Activated T-helper 17 cell treated with anti-CD3 and anti-CD28 coated beads, Interleukin-2, amount 50 U/mL, for 72 hours (primary cell): Measurements from ENCODE around the gene ITPKB. TPM values are rescaled to one million over a fixed set of nuclear protein-coding genes. Genes with fewer than 3 reads are reported as not detected.
"Not testable (repeated sequence)": the region's sequence is repeated elsewhere in the genome, so short reads cannot be mapped to it uniquely, and the experiment has no call there.

Experiments used
- ATAC-seq: fragments of 150-1000 bp; cut with Tn5 transposase; replicated peaks from 2 replicates; pipeline ENCODE4 v1.10.0; 2021; ENCODE audit warnings: mild to moderate bottlenecking, moderate library complexity
- H3K27ac Mint-ChIP-seq: one replicate; pipeline ENCODE4 v1.8.0; 2022; ENCODE audit warnings: mixed read lengths
- H3K27me3 Mint-ChIP-seq: one replicate; pipeline ENCODE4 v1.8.0; 2022; ENCODE audit warnings: mixed read lengths
- H3K36me3 Mint-ChIP-seq: one replicate; pipeline ENCODE4 v1.8.0; 2022; ENCODE audit warnings: low read depth, mild to moderate bottlenecking, mixed read lengths
- H3K4me1 Mint-ChIP-seq: one replicate; pipeline ENCODE4 v1.8.0; 2022; ENCODE audit warnings: mixed read lengths
- H3K4me3 Mint-ChIP-seq: one replicate; pipeline ENCODE4 v1.8.0; 2022; ENCODE audit warnings: mild to moderate bottlenecking, mixed read lengths
- H3K9me3 Mint-ChIP-seq: one replicate; pipeline ENCODE4 v1.8.0; 2022; ENCODE audit warnings: mixed read lengths
- total RNA-seq, 2 donors: library from RNA; stranded (reverse); gene quantifications; one replicate each; pipeline ENCODE4 v1.2.3, GENCODE V29; 2022

Gene ITPKB
- total RNA-seq, 2 donors from 2014 or later: 30.1 to 39.2 TPM

DNA sequence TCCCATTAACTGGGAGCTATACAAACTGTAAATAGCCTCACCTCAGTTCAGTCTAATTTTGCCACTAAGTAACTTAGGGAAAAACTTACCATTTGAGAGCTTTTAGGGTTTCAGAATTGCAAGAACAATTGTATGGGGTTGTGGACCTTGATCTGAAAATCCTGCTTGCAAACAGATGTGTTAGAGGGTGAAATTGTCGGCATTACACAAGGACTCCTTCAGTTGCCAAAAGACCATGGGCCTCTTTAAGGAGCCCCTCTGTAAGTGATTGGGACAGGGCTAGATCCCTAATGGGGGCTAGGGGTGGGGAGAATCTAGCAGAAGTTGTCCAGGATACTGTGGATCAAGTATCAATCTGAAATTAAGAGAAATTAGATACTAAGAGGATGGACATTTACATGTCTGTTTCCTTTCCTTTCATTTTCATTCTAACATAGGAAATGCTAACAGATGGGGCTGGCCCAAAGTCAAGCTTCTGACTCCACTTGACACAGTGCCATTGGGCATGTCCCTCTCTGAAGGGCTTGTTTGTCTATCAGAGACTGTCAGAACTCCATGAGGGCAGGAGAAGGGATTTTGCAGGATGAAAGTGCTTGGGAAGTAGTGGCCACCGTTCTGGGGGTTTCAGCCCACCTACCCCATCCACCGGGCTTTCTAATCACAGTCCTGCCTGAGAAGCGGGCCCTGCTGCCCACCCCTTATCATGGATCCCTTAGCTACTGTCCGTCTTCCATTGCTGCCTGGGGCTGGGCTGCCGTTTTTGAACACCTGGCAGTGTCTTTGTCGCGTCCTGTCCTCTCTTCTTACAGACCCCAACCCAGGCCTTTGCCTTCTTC is 135.8 kb downstream of the ITPKB start:
- H3K27ac Mint-ChIP-seq: no peak overlapping the region
- H3K4me3 Mint-ChIP-seq: no peak overlapping the region
- H3K27me3 Mint-ChIP-seq: peaks cover 3% of the 10 kb centered on the region
- ATAC-seq: no peak
- H3K36me3 Mint-ChIP-seq: no peaks in the 10 kb centered on the region
- no peaks in the 10 kb centered on the region for H3K9me3 Mint-ChIP-seq
- H3K4me1 Mint-ChIP-seq: no peaks in the 10 kb centered on the region

DNA sequence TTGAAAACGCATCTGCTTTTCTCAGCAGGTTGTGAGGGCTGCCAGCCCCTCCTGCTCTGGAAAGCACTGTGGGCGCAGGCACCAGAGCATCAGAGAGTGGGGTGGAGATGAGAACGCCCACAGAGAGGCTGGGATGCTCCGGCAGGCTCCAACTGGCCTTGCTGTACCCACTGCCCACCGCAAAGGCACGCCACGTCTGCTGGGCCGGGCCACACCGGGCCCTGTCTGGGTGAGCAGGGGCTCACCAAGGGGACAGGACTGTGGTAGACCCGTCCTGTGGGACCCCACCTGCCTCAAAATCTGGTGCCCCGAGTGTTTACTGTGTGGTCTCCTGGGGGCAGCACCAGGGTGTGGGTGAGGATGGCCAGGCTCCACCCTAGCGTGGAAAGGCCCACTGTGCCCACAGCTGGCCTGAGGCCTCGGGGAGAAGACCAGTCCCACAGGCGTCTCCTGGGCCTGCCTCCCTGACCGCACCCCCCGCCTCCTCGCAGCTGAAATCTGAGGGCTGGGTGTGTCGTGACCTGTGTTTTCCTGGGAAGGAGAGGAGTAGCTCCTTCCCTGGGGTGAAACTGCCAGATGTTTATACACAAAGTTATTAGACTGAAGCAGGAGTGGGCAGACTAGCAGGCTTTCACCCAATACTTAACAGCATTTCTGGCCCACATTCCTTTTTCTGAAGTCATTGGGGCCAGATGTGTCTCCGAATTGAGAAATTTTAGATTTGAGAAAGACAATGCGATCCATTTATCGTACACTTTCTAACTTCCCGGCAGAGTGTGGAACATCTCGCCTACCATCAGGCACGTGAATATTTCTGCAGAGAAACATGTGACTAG is 136.7 kb downstream of the ITPKB start:
- Mint-ChIP-seq H3K27ac (no peak overlapping the region), H3K9me3 (no peaks in the 10 kb centered on the region), H3K4me3 (no peak overlapping the region), H3K27me3 (peaks cover 5% of the 10 kb centered on the region), H3K36me3 (no peaks in the 10 kb centered on the region), H3K4me1 (no peaks in the 10 kb centered on the region)
- ATAC-seq: no peak

DNA sequence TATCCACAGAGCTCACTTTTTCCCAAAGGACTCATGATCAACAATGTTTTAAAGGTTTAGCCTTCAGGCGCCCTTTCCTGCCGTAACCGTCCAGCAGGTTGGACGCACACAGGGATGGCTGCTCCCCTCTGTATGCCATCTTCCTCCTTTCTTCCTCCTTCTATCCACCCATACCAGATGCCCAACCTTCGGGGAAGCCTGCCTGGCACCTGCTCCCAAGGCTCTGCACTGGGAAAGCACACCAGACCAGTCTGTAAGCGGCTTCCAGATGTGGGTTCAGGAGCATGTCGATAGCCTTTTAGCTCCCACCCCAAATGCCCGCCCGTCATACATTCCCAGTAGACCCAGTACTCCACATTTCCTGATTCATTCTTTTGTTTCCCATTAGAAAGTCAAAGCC is 137.6 kb downstream of the ITPKB start:
- H3K27me3 Mint-ChIP-seq: peaks cover 7% of the 10 kb centered on the region
- H3K4me1 Mint-ChIP-seq: no peaks in the 10 kb centered on the region
- no peak overlapping the region for H3K4me3 Mint-ChIP-seq
- no peak for ATAC-seq
- H3K27ac Mint-ChIP-seq: no peak overlapping the region
- no peaks in the 10 kb centered on the region for H3K36me3 Mint-ChIP-seq
- H3K9me3 Mint-ChIP-seq: no peaks in the 10 kb centered on the region

DNA sequence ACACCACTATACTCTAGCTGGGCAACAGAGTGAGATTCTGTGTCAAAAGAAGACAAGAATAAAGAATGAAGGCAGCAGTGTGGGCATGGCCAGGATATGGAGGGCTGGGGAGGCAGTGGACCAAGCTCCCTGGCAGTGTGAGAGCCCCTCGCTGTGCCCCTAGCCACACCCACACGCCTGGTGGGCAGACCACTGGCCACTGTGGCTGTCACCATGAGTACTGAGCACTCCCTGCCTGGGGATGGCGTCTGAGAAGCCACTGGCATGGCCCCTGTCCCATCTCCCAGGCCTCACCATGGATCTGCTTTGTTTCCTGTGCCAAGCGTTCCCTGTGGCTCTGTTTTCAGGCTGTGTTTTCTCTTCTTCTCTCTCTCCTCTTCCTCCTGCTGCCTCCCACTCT is 138.8 kb downstream of the ITPKB start:
- Mint-ChIP-seq H3K36me3 (no peaks in the 10 kb centered on the region), H3K4me3 (no peak overlapping the region), H3K9me3 (no peaks in the 10 kb centered on the region), H3K4me1 (no peaks in the 10 kb centered on the region), H3K27me3 (peaks cover 10% of the 10 kb centered on the region), H3K27ac (no peak overlapping the region)
- no peak for ATAC-seq

DNA sequence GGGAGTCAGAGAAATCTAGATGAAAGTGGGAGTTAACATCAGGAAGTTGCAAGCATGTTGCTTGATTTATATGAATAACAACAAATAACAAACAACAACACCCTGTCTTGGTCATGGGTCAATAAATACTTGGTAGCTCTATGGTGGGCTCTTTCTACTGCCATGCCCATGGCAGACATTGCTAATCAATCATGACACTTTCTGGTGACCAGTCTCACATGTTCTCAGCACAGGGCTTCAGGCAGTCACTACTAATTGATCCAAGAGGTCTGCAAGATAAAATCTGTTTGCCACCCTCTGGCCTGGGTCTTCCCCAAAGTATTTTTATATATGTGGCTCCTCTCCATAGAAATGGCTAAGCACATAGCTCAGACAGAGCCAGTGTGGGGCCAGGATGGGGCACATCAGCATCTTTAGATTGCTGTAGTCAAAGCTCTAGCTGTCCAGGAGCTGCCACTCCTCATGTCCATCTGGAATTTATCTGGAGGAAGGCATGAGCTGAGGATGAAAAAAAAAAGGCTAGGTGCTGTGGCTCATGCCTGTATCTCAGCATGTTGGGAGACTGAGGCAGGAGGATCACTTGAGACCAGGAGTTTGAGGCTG is 139.3 kb downstream of the ITPKB start:
- H3K4me3 Mint-ChIP-seq: no peak overlapping the region
- peaks cover 10% of the 10 kb centered on the region for H3K27me3 Mint-ChIP-seq
- no peaks in the 10 kb centered on the region for H3K9me3 Mint-ChIP-seq
- H3K4me1 Mint-ChIP-seq: no peaks in the 10 kb centered on the region
- no peak for ATAC-seq
- H3K27ac Mint-ChIP-seq: no peak overlapping the region
- H3K36me3 Mint-ChIP-seq: no peaks in the 10 kb centered on the region

DNA sequence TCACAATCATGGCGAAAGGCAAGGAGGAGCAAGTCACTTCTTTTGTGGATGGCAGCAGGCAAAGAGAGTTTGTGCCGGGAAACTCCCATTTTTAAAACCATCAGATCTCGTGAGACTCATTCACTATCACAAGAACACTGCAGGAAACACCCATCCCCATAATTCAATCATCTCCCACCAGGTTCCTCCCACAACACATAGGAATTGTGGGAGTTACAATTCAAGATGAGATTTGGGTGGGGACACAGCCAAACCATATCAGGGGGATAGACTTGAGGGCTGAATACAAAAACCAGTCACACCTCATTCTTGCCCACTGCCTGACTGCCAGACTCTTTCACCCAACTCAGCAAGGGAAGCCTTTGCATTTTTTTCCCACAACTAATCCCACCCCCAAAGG is 140.1 kb downstream of the ITPKB start:
- not testable (repeated sequence) for H3K27ac Mint-ChIP-seq, H3K36me3 Mint-ChIP-seq, ATAC-seq, H3K9me3 Mint-ChIP-seq, H3K4me3 Mint-ChIP-seq, H3K4me1 Mint-ChIP-seq
- H3K27me3 Mint-ChIP-seq: peaks cover 15% of the 10 kb centered on the region

DNA sequence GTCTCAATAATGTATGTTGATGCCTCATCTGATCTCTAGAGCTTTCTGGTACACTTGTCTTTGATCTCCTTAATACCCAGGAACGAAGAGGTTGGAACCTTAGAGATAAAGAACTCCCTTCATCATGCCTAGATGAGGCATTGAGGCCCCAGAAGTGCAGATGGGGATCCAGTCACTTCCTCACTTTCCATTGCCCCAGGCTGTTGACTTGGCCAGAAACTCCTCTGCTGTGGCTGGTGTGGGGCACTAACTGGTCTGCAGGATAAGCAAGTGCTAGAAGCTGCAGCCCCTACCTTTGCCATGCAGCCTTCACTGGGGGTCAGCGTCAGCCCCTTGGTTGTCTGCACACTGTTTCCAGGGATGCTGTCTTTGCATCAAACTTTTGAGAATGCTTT is 140.6 kb downstream of the ITPKB start:
- H3K4me3 Mint-ChIP-seq: no peak overlapping the region
- no peaks in the 10 kb centered on the region for H3K9me3 Mint-ChIP-seq
- no peak overlapping the region for H3K27ac Mint-ChIP-seq
- no peaks in the 10 kb centered on the region for H3K4me1 Mint-ChIP-seq
- peaks cover 17% of the 10 kb centered on the region for H3K27me3 Mint-ChIP-seq
- ATAC-seq: no peak
- no peaks in the 10 kb centered on the region for H3K36me3 Mint-ChIP-seq

DNA sequence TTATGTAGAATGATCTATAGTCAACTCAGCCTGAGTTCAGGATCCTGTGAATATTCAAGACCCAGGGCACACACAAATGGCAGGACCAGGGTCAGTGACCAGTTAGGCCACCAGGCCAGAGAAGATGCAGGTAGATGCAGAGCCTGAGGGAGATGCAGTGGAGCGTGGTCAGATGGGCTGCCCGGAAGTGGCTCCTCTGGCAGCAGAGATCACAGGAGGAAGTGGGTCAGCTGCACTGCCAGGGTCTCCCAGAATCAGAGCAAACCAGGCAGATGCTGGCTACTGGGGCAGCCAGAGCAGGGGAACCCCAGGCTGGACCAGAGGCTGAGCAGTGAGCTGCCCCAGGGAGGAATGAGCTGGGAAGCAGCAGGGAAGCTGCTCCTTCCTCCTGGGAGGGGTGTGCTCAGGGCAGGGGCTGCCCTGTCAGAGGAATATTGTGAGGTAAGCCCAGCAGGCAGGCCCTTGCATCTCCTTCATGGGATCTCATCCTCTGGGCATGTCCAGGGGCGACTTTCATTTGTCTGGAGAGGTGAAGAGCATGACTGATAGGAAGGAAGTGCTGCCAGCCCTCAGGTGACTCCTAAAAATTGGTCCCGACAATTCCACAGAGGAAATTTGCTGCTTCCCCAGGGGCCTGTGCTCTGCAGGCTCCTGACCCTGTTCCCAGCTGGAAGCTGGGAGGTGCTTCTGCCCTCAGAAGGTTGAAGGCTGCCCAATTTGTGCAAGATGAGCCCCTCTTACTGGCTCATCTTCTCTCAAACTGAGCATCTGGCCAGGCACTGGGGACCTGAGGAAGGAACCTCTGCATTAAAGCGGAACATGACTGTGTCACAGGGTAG is 141.2 kb downstream of the ITPKB start:
- no peak for ATAC-seq
- no peaks in the 10 kb centered on the region for H3K9me3 Mint-ChIP-seq
- H3K27me3 Mint-ChIP-seq: peaks cover 17% of the 10 kb centered on the region
- H3K36me3 Mint-ChIP-seq: no peaks in the 10 kb centered on the region
- H3K4me1 Mint-ChIP-seq: no peaks in the 10 kb centered on the region
- H3K27ac Mint-ChIP-seq: no peak overlapping the region
- H3K4me3 Mint-ChIP-seq: no peak overlapping the region

DNA sequence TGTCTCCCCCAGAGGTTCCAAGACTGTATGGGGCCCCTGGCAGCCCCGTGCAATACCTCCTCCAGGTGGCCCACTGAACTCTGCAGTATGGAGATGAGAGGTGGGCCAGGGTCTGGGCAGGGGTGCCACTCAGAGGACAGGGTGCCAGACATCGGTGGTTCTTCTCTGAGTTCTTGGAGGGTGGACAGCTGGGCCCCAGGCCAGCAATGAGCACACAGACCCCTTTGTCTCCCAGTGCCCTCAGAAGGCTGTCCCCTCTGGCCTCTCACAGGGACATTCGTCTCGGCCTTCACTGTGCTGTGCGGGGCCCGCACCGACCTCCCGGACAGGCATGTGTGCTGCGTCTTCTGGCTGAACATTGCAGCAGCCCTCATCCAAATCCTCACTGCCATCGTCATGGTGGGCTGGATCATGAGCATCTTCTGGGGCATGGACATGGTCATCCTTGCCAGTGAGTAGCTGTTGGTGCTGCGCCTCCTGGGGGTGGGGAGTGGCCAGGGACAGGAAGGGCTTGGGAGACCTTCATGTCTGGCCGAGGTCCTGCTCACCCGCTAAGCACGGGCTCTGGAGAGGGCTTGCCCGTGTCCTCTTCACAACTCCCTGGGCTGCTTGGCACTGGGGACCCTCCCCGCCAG is 142.4 kb downstream of the ITPKB start:
- H3K4me1 Mint-ChIP-seq: no peaks in the 10 kb centered on the region

DNA sequence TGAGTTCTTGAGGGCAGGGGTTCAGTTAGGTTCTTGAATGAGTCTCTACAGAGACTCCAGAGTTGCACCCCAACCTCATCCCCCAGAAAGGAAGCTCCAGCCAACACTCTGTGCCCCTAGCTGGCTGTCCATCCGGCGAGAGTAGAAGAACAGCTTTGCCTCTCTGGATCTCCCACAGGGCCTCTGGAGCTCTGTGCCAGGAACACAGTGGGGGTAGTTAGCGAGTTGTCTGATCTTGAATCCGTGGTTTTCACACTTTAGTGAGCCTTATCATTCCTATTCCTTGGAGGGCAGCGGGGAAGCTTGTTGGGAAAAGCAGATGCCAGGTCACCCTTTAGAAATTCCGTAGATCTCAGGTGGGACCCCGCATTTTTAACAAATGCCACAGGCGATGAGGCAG is 145.5 kb downstream of the ITPKB start:
- Mint-ChIP-seq H3K27ac (no peak overlapping the region), H3K27me3 (peaks cover 27% of the 10 kb centered on the region), H3K4me1 (no peaks in the 10 kb centered on the region), H3K9me3 (no peaks in the 10 kb centered on the region), H3K4me3 (no peak overlapping the region), H3K36me3 (no peaks in the 10 kb centered on the region)
- ATAC-seq: no peak

More for the DNA sequence above, 142.4 kb downstream of the ITPKB start:
- H3K27me3 Mint-ChIP-seq: peaks cover 20% of the 10 kb centered on the region
- no peaks in the 10 kb centered on the region for H3K9me3 Mint-ChIP-seq
- no peak overlapping the region for H3K27ac Mint-ChIP-seq
- no peaks in the 10 kb centered on the region for H3K36me3 Mint-ChIP-seq
- no peak for ATAC-seq
- no peak overlapping the region for H3K4me3 Mint-ChIP-seq

DNA sequence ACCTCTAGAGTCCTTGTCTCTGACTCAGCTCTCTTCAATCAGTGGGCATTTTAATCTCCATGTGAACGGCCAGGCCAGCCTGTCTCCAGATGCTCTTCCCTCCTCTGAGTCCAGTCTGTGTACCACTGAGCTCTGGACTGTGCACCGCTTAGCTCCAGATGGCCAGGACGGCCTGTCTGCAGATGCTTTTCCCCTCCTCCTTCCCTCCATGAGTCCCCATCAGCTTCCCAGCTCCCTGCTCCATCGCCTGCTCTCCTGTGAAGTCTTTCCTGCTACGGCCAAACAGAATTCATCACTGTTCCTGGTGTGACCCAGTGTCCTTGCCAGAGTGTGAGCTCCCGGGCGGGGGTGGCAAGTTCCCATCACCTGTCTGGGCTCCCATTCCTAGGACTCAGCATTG is 148.5 kb downstream of the ITPKB start:
- no peak for ATAC-seq
- H3K27me3 Mint-ChIP-seq: peaks cover 23% of the 10 kb centered on the region
- H3K27ac Mint-ChIP-seq: no peak overlapping the region
- H3K4me1 Mint-ChIP-seq: no peaks in the 10 kb centered on the region
- H3K36me3 Mint-ChIP-seq: no peaks in the 10 kb centered on the region
- no peaks in the 10 kb centered on the region for H3K9me3 Mint-ChIP-seq
- no peak overlapping the region for H3K4me3 Mint-ChIP-seq

DNA sequence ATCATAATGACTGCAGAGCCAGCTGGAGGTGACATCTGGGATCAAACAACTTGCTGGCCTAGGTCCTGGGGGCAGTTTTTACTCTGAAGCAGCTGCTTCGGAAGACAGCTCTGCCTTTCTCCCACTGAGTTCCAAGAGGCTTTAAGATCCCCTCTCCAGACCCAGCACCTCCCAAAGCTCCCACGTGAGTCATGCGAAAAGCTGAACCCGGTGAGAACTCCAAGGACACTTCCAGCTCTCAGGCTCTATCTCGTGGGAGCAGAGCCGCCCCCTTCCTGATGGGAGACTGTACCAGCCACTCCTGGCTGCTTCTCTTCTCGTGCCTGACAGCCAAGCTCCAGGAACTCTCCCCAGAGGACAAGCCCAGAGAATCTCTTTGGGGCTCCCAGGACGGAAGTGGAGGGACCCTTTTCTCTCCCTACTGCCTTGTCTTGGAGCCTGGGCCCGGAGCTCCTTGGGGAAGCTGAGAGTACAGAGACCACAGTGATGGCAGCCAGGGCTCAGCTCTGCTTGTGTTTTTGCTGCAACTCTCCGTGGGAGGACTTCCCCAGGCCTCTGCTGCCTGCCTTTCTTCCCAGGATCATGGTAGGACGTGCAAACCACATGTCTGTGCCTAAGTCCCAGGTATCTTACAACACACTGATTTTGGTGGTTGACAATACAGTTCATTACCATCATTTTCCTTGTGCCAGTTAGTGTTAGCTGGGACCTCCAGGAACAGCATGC is 149.9 kb downstream of the ITPKB start:
- no peaks in the 10 kb centered on the region for H3K4me1 Mint-ChIP-seq
- no peaks in the 10 kb centered on the region for H3K36me3 Mint-ChIP-seq
- no peak for ATAC-seq
- no peak overlapping the region for H3K27ac Mint-ChIP-seq
- H3K9me3 Mint-ChIP-seq: no peaks in the 10 kb centered on the region
- H3K4me3 Mint-ChIP-seq: no peak overlapping the region
- peaks cover 18% of the 10 kb centered on the region for H3K27me3 Mint-ChIP-seq

DNA sequence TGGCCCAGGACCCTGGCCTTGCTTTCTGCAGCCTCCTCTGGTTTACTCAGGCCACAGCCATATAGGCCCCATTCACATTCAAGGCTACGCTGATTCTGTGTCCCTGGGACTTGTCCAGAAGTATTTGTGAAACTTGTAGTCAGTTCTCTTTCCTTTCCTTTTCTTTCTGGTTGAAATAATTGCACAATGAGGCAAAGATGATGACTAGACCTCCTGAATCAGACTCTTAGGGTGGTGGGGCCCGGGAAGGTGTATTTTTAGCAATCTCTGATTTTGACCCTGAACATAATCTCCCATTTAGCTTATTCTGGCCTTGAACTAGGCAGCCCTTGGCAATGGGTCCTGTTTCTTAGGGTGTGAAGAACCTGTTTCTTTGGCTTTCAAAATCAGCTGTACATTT is 150.6 kb downstream of the ITPKB start:
- peaks cover 13% of the 10 kb centered on the region for H3K27me3 Mint-ChIP-seq
- no peak overlapping the region for H3K27ac Mint-ChIP-seq
- no peak for ATAC-seq
- H3K4me3 Mint-ChIP-seq: no peak overlapping the region
- no peaks in the 10 kb centered on the region for H3K36me3 Mint-ChIP-seq
- H3K4me1 Mint-ChIP-seq: no peaks in the 10 kb centered on the region
- H3K9me3 Mint-ChIP-seq: no peaks in the 10 kb centered on the region
